22Rv1 (cell line): ENCODE data around the gene UGT2A2.

ENCODE experiments used
- CTCF ChIP-seq: fragments of 450-650 bp; IDR thresholded peaks from 2 replicates; pipeline ENCODE4 v1.5.1; 2017; ENCODE audit warnings: mild to moderate bottlenecking
- ZFX ChIP-seq: fragments of 450-650 bp; IDR thresholded peaks from 2 replicates; pipeline ENCODE4 v1.6.1; 2017; ENCODE audit warnings: antibody characterized with exemption, borderline replicate concordance

- no peak for TF ChIP-seq CTCF
- no peak for TF ChIP-seq ZFX
Observed at GRCh38 chr4:69642961-69643360, 3.5 kb upstream of the UGT2A2 start.
